HFF-Myc (cell line): Measurements from ENCODE around the gene MNX1.

Experiments
- DNase-seq: peaks from one replicate; pipeline ENCODE4 v3.0.0-alpha.2; 2011; ENCODE audit warnings: low read depth; ENCODE audit errors: extremely low read depth
- H3K4me3 ChIP-seq: replicated peaks from 2 replicates; pipeline ENCODE4 v1.5.1; 2011; ENCODE audit warnings: low read depth, mild to moderate bottlenecking, control low read depth, low read length
- CTCF ChIP-seq: IDR thresholded peaks from 2 replicates; pipeline ENCODE4 v1.5.1; 2012; ENCODE audit warnings: mild to moderate bottlenecking, low read depth, low read length, control low read depth; ENCODE audit errors: missing control alignments

The MNX1 gene

GRCh38 chr7:157014635-157015555 lies 4.4 kb upstream of the MNX1 start:
- no peak overlapping the region for H3K4me3 ChIP-seq
- no peak for TF ChIP-seq CTCF
- no peak for DNase-seq

- no peak overlapping the region for H3K4me3 ChIP-seq
- TF ChIP-seq CTCF = no peak
- DNase-seq = no peak
These were observed 3.4 kb upstream of the MNX1 start for GRCh38 chr7:157013602-157014549.

GRCh38 chr7:157013101-157013500 lies 2.6 kb upstream of the MNX1 start:
- TF ChIP-seq CTCF = no peak
- no peak for DNase-seq
- no peak overlapping the region for H3K4me3 ChIP-seq

GRCh38 chr7:157012113-157012547 lies 1.7 kb upstream of the MNX1 start:
- no peak for DNase-seq
- no peak for TF ChIP-seq CTCF
- H3K4me3 ChIP-seq = no peak overlapping the region

- DNase-seq = no peak
- TF ChIP-seq CTCF = no peak
These were observed 1.1 kb upstream of the MNX1 start for GRCh38 chr7:157011333-157012112.

More at GRCh38 chr7:157011333-157012112, 1.1 kb upstream of the MNX1 start:
- H3K4me3 ChIP-seq = no peak overlapping the region
